ENCODE results near the gene SLC35A2.
A peak's percentile ranks its signal among the peaks of the same experiment; 100 is the strongest.
"Not testable (repeated sequence)": the region's sequence is repeated elsewhere in the genome, so short reads cannot be mapped to it uniquely, and the experiment has no call there.

SLC35A2 gene

DNA sequence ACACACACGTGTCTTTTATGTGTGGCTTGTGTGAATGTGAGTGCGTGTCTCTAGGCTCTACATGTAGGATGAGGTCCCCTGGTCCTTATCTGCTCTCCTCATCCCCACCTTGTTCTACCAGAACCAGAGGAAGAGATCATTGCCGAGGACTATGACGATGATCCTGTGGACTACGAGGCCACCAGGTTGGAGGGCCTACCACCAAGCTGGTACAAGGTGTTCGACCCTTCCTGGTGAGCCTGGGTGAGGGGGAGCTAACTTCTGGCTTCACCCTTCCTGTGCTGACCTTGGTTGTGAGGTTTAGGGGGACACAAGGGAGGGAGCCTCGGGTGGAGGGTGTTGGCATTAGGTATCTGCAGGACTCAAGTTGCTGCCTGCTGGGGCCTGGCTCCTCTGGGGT is 10.4 kb downstream of the SLC35A2 start:
- Mint-ChIP-seq H3K4me3 (no peak overlapping the region), H3K27me3 (peaks cover 19% of the 10 kb centered on the region), H3K4me1 (ENCODE audit: low read depth) (peaks cover 18% of the 10 kb centered on the region), H3K9me3 (no peaks in the 10 kb centered on the region), H3K36me3 (ENCODE audit: low read depth) (peaks cover 77% of the 10 kb centered on the region), H3K27ac (peak overlapping the region; percentile 50)
- no peak for DNase-seq

DNA sequence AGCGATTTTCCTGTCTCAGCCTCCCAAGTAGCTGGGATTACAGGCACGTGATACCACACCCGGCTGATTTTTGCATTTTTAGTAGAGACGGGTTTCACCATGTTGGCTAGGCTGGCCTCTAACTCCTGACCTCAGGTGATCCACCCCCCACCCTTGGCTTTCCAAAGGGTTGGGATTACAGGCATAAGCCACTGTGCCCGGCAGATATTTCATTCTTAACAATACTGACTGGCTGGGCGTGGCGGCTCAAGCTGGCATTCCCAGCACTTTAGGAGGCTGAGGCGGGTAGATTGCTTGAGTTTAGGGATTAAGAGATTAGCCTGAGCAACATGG is 12.4 kb downstream of the SLC35A2 start:
- Mint-ChIP-seq H3K9me3 (no peaks in the 10 kb centered on the region), H3K36me3 (ENCODE audit: low read depth) (peaks cover 67% of the 10 kb centered on the region), H3K27me3 (peaks cover 17% of the 10 kb centered on the region), H3K4me3 (peak overlapping the region; percentile 82), H3K4me1 (ENCODE audit: low read depth) (peaks cover 23% of the 10 kb centered on the region), H3K27ac (peak overlapping the region; percentile 93)
- DNase-seq, result no peak

DNA sequence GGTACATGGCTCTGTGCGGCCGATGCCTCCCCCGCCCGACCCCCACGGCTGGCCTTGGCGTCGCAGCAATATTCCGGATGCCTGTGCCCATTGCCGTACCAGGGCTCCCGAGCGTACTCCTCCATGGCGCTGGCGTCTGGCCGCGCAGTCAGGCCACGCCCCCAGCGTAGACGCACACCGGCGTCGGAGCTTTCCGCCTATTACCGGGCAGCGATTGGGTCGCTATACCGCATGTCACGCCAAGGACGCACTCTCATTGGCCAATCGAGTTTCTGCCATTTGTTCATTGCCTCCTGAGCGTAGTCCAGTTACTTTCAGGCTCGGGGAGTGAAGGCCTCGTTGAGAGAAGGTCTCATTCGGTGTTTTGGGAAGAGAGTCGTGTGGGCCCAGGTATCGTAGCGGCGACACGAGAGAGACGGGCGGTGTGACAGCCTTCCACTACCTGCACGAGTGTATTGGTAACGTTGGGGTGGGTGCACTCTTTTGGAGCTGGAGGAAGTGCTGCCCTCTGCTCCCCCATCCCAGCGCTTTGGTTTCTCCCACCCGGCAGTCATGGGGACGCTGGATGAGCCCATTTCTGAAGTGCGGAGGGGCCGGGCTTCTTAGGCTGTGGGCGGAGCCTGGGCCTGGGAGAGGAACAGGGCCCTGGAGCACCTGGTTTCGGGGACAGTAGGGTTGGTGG is 13.7 kb downstream of the SLC35A2 start, which contains the start of the genes PQBP1 and TIMM17B:
Gene PQBP1, plus strand, starts transcription at position 306 of the 682 bp plus-strand sequence. CDS start 580 bp downstream, outside the sequence.
Gene TIMM17B, minus strand, starts transcription at position 144 of the 682 bp plus-strand sequence. Its CDS starts 19 bp downstream, at position 125.
- Mint-ChIP-seq H3K27ac (peak within 1 kb of the TSS; percentile 93), H3K9me3 (no peaks in the 10 kb centered on the region)

DNA sequence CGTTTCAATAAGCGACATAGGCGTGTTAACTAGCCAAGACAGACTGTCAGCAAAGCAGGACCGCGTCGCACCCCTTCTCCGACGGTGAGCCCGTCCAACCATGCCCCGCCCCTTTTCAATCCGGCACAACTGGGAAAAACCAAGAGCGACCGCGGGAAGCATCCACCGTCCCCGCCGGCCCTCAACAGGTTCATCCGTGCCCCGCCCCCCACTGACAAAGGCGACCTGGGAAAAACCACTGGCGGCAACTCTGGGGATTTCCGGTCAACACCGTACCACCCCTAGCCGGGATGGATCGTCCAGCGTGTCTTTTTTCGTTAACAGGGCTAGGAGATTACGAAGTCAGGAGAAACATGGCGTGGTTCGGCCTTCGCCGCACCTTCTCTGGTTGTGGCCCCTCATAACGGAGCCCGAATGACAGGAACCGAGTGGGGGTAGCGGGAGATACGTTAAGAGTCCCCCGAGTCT is 14.3 kb downstream of the SLC35A2 start:
- Mint-ChIP-seq H3K4me1 (ENCODE audit: low read depth) (peaks cover 23% of the 10 kb centered on the region), H3K9me3 (no peaks in the 10 kb centered on the region), H3K4me3 (peak overlapping the region; percentile 82), H3K36me3 (ENCODE audit: low read depth) (peaks cover 61% of the 10 kb centered on the region), H3K27me3 (peaks cover 17% of the 10 kb centered on the region), H3K27ac (peak overlapping the region; percentile 93)
- DNase-seq, result peak; percentile 72

More for the DNA sequence above, 13.7 kb downstream of the SLC35A2 start, which contains the start of the genes PQBP1 and TIMM17B:
- peaks cover 23% of the 10 kb centered on the region for H3K4me1 Mint-ChIP-seq (ENCODE audit: low read depth)
- H3K36me3 Mint-ChIP-seq (ENCODE audit: low read depth), result peaks cover 65% of the 10 kb centered on the region
- peaks cover 16% of the 10 kb centered on the region for H3K27me3 Mint-ChIP-seq
- peak within 1 kb of the TSS; percentile 82 for H3K4me3 Mint-ChIP-seq
- peak; percentile 87 for DNase-seq

DNA sequence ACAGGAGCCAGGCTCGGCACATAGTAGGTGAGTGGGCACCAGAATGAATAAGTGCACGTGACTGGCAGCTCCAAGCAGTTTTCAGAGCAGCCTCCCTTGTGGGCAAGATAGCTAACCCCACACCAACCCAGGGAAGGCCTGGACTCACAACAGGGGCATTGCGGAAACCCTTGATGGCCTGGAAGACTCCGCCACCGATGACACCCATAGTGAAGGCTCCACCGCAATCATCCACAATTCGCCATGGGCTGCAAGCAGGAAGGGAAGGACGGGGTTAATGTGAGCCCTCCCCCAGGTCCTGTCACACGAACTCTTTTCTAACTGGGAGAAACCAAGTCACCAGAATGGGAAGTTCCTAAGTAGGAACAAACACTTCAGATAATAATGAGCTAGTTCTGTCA is 14.8 kb downstream of the SLC35A2 start:
- Mint-ChIP-seq H3K27ac (peak overlapping the region; percentile 93), H3K4me1 (ENCODE audit: low read depth) (peaks cover 27% of the 10 kb centered on the region), H3K27me3 (peaks cover 13% of the 10 kb centered on the region), H3K36me3 (ENCODE audit: low read depth) (peaks cover 60% of the 10 kb centered on the region), H3K9me3 (no peaks in the 10 kb centered on the region), H3K4me3 (peak overlapping the region; percentile 82)
- no peak for DNase-seq

DNA sequence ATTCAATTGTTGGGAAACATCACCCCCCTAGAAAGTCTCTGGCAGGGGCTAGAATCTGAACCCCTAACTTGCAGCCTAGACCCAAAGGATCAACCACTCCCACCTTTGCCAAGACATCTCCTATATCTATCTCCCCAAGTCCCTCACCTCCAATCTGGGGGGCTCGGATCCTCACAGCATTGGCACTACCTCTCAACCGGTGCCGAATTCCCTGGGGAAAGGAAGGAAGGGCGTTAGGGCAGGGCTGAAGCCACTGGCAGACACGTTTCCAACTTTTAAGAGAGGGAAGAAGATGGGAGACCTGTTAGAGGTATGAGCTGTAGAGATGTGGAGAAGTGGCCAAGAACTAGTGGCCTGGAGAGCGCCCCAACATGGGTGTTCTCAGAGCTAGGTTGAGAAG is 16.6 kb downstream of the SLC35A2 start:
- peaks cover 47% of the 10 kb centered on the region for H3K36me3 Mint-ChIP-seq (ENCODE audit: low read depth)
- DNase-seq, result no peak
- H3K4me3 Mint-ChIP-seq, result no peak overlapping the region
- peaks cover 21% of the 10 kb centered on the region for H3K27me3 Mint-ChIP-seq
- H3K4me1 Mint-ChIP-seq (ENCODE audit: low read depth), result peaks cover 34% of the 10 kb centered on the region
- H3K27ac Mint-ChIP-seq, result peak overlapping the region; percentile 34
- no peaks in the 10 kb centered on the region for H3K9me3 Mint-ChIP-seq

DNA sequence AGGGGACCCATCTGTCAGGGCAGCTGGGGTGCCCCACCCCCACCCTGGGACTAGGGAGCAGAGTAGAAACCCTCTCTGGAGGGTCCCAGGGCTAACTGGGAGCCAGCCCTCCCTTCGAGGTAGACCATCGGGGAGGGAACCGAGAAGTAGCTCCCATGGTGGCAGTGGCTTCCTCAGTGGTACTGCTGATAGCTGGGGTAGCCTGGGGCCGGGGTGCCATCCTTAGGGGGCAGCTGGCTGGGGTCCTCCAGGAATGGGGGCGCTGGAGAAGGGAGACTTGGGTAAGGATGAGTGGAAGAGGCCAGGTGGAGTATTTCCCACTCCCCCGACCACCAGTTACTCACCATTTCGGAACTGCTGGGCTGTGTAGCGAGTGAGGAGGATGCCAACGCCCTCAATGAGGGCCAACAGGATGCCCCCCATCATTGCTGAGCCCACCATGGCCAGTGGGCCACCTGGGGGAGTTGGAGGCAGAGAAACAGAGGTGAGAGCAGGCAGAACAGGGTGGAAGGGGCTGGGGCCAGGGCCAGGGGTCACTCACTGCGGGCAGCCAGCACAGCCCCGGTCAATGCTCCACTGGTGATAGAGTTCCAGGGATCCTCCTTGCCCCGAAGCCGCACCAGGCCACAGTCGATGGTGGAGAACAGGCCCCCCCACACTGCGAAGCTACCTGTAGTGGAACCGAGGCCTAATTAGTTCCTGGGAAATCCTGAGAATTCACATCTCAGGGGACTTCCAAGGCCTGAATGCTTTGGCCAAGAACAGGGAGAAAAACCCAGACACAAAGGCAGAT is 17.7 kb downstream of the SLC35A2 start:
- H3K4me1 Mint-ChIP-seq (ENCODE audit: low read depth), result peaks cover 29% of the 10 kb centered on the region
- no peaks in the 10 kb centered on the region for H3K9me3 Mint-ChIP-seq
- peaks cover 42% of the 10 kb centered on the region for H3K36me3 Mint-ChIP-seq (ENCODE audit: low read depth)
- H3K27me3 Mint-ChIP-seq, result peaks cover 21% of the 10 kb centered on the region
- no peak for DNase-seq
- no peak overlapping the region for H3K4me3 Mint-ChIP-seq
- H3K27ac Mint-ChIP-seq, result peak overlapping the region; percentile 8

DNA sequence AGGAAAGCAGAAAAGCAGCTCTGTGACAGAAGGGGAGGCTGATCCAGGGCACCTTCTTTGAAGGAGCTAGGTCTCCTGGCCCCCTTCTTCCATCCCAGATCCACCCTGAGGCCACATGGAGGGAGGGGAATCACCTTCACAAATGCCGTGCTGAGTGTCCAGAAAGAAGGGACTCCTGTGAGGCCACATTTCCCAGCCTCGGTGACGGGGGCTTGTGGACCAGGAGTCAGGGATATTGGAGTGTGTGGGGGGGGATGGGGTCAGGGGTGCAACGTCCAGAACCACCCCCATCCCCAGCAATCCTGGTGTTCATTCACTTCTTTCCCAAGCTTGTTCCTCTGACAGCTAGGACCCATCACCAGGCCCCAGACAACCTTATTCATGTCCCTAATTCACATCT is 18.6 kb downstream of the SLC35A2 start:
- DNase-seq, result no peak
- H3K36me3 Mint-ChIP-seq (ENCODE audit: low read depth), result peaks cover 35% of the 10 kb centered on the region
- H3K9me3 Mint-ChIP-seq, result no peaks in the 10 kb centered on the region
- no peak overlapping the region for H3K4me3 Mint-ChIP-seq
- H3K27ac Mint-ChIP-seq, result peak overlapping the region; percentile 14
- peaks cover 27% of the 10 kb centered on the region for H3K4me1 Mint-ChIP-seq (ENCODE audit: low read depth)
- H3K27me3 Mint-ChIP-seq, result peaks cover 21% of the 10 kb centered on the region

DNA sequence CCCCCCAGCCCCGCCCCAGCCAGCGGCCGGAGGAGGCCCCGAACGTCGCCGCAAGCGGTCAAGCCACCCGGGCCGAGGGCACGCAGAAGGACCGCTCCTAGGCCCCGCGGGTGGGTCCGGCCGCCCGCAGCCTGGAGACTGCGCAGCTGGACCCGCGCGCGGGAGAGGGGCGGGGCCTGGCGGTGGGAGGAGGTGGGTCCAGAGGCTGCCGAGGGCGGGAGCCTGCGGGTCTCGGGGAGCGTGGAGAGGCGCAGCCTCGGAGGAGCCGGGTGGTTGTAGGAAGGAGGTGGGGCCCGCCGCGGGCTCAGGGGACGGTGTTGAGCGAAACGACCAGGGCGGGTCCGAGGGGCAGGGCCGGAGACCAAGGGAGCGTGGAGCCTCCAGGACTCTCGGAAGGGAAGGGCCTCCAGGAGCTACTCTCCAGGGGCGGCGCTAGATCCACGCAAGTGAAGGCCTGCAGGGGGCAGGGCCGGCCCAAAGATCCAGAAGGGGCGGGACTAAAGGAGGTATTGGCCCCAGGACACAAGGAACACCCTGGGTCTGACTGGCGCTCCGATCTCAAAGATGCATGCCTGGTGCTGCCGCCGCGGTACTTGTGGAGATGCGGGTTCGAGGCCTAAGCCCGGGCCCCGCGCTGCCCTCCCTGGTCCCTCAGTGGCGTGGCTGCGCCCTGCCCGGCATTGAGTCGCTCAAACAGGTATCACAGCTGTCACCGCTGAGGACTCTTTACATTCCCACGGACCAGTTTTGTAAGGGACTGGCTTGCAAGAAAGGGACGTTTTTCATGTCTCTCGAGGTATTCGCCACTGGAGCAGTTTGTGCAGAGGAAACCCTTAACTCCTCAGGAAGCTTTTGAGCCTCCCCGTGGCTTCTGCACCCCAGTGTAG is 19.8 kb downstream of the SLC35A2 start:
- H3K36me3 Mint-ChIP-seq (ENCODE audit: low read depth), result peaks cover 27% of the 10 kb centered on the region
- DNase-seq, result peak; percentile 83
- H3K4me1 Mint-ChIP-seq (ENCODE audit: low read depth), result peaks cover 23% of the 10 kb centered on the region
- peaks cover 21% of the 10 kb centered on the region for H3K27me3 Mint-ChIP-seq
- H3K9me3 Mint-ChIP-seq, result no peaks in the 10 kb centered on the region
- H3K4me3 Mint-ChIP-seq, result peak overlapping the region; percentile 74
- peak overlapping the region; percentile 87 for H3K27ac Mint-ChIP-seq

DNA sequence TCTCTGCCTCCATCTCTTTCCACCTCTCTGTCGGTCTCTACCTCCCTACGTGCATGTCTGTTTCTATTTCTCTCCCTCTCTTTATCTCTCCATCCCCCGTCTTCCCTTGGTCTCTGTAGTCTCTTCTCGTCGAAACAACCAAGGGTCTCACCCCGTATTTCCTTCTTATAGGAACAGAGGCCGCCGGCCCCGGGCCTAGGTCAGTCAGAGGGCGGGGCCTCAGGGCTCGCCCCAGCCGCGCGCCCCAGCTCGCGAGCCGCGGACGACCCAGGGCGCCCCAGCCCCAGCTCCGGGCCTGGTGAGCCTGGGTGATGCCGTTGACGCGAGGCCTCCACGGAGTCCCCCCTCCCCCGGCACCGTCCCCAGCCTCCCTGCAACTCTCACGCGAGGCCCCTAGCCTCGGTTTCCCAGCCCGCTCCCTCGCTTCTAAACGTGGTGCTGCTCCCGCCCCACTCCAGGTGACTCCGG is 20.5 kb downstream of the SLC35A2 start:
- peaks cover 19% of the 10 kb centered on the region for H3K4me1 Mint-ChIP-seq (ENCODE audit: low read depth)
- H3K9me3 Mint-ChIP-seq, result no peaks in the 10 kb centered on the region
- peaks cover 24% of the 10 kb centered on the region for H3K36me3 Mint-ChIP-seq (ENCODE audit: low read depth)
- no peak for DNase-seq
- peak overlapping the region; percentile 74 for H3K4me3 Mint-ChIP-seq
- H3K27me3 Mint-ChIP-seq, result peaks cover 21% of the 10 kb centered on the region
- H3K27ac Mint-ChIP-seq, result peak overlapping the region; percentile 69

DNA sequence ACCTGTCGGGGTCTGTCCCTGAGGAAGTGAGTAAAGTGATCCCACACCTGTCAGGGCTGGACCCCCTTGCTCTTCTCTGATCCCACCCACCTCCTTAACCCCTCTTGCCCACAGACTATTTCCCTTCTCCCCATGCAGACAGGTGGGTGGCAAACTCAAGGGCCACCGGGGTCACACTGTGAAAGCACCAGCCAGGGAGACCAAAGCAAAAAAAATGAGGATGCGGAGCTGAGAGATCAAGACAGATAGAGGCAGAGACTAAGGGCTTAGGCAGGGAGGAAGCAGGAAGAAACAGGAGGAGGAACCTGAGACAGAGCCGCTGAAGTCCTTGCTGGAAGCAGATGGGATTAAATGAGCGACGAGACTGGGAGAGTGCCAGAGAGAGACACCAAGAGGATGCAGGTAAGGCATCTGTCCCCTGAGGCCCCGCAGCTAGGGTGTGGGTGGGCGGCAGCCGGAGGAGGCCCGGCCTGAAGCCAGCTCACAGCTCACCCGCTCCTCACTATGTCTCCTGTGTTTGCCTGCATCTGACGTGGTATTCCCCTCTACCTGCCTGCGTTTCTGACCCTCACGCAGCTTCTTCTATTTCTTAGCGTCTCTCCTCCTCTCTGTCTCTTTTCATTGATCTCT is 21.0 kb downstream of the SLC35A2 start:
- H3K4me1 Mint-ChIP-seq (ENCODE audit: low read depth), result peaks cover 17% of the 10 kb centered on the region
- H3K36me3 Mint-ChIP-seq (ENCODE audit: low read depth), result peaks cover 22% of the 10 kb centered on the region
- no peak for DNase-seq
- H3K27me3 Mint-ChIP-seq, result peaks cover 21% of the 10 kb centered on the region
- H3K4me3 Mint-ChIP-seq, result peak overlapping the region; percentile 74
- H3K27ac Mint-ChIP-seq, result peak overlapping the region; percentile 69
- H3K9me3 Mint-ChIP-seq, result no peaks in the 10 kb centered on the region

DNA sequence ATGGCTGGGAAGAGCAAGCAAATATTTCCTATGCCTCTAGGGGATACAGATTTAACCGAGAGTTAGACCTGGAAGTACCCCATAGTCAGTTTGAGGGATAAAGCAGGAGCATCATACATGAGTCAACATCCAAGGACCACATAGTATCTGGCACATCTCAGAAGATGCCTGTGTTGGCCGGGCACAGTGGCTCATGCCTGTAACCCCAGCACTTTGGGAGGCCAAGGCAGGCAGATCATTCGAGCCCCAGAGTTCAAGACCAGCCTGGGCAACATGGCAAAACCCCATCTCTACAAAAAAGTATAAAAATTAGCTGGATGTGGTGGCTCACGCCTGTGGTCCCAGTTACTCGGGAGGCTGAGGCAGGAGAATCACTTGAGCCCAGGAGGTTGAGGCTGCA is 24.9 kb downstream of the SLC35A2 start:
- peaks cover 13% of the 10 kb centered on the region for H3K27me3 Mint-ChIP-seq
- DNase-seq; H3K9me3 Mint-ChIP-seq; H3K4me3 Mint-ChIP-seq; H3K27ac Mint-ChIP-seq; H3K4me1 Mint-ChIP-seq (ENCODE audit: low read depth); H3K36me3 Mint-ChIP-seq (ENCODE audit: low read depth): not testable (repeated sequence)

DNA sequence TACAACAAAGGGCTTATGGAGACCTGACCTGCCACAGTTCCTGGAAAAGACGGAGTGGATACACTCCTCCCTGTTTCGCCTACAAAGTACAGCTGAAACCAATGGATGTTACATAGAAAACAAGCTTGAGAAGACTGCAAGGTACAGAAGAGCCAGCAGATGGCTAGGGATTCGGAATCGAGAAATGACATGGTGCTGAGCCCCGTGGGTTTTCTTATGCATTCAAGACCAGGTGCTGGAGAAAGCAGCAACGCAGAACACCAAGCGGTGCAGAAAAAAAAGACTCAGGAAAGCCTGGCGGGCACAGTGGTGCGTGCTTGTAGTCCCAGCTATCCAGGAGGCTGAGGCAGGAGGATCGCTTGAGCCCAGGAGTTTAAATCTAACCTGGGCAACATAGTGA is 27.7 kb downstream of the SLC35A2 start:
- DNase-seq, result no peak

DNA sequence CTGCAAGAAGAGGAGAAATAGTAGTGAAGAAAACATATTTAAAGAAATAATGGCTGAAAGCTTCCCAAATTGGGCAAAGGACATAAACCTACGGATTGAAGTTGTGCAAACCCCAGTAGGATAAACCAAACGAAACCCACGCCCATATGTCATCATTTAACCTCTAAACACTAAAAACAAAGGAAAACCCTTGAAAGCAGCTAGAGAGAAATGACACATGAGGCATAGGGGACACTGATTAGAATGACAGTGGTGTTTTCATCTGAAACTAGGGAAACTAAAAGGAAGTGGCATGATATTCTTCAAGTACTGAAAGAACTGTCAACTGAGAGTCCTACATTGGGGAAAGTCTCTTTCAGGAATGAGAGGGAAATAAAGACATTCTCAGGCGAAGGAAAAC is 34.5 kb downstream of the SLC35A2 start:
- not testable (repeated sequence) for H3K4me3 Mint-ChIP-seq; H3K27ac Mint-ChIP-seq; H3K4me1 Mint-ChIP-seq (ENCODE audit: low read depth); H3K36me3 Mint-ChIP-seq (ENCODE audit: low read depth); DNase-seq; H3K9me3 Mint-ChIP-seq
- peaks cover 31% of the 10 kb centered on the region for H3K27me3 Mint-ChIP-seq

More for the DNA sequence above, 27.7 kb downstream of the SLC35A2 start:
- no peak overlapping the region for H3K27ac Mint-ChIP-seq
- peaks cover 9% of the 10 kb centered on the region for H3K27me3 Mint-ChIP-seq
- no peaks in the 10 kb centered on the region for H3K9me3 Mint-ChIP-seq
- no peaks in the 10 kb centered on the region for H3K36me3 Mint-ChIP-seq (ENCODE audit: low read depth)
- no peak overlapping the region for H3K4me3 Mint-ChIP-seq
- H3K4me1 Mint-ChIP-seq (ENCODE audit: low read depth), result no peaks in the 10 kb centered on the region

Measured in activated T-cell treated with anti-CD3 and anti-CD28 coated beads, Interleukin-2, amount 50 U/mL, for 24 hours (primary cell).